Neural progenitor cell (in vitro differentiated cells): ENCODE data around the gene SIRT5.

Source experiments
- EZH2 ChIP-seq: fragments of 200-600 bp; sonication (generic); IDR thresholded peaks from 2 replicates; pipeline ENCODE4 v1.6.1; 2017; ENCODE audit warnings: antibody characterized with exemption, mild to moderate bottlenecking, moderate library complexity
- EZH2phosphoT487 ChIP-seq: fragments of 200-600 bp; sonication (generic); IDR thresholded peaks from 2 replicates; pipeline ENCODE4 v1.6.1; 2017; ENCODE audit warnings: antibody characterized with exemption
- TF ChIP-seq, protein P1 (sequence below): fragments of 200-600 bp; sonication (generic); IDR thresholded peaks from 2 replicates; pipeline ENCODE4 v1.5.1; 2017; ENCODE audit warnings: antibody characterized with exemption, mild to moderate bottlenecking

DNA sequence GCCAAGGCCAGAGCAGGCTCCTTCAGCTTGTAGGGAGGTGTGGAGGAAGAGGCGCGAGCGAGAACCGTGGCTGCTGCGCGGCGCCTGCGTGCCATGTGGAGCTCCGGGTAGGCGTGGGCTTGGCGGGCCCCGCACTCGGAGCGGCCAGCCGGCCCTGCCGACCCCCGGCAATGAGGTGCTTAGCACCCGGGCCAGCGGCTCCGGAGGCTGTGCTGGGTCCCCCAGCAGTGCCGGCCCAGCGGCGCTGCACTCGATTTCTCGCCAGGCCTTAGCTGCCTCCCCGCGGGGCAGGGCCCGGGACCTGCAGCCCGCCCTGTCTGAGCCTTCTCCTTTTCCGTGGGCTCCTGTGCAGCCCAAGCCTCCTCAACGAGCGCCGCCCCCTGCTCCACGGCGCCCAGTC lies 32.9 kb upstream of the SIRT5 start:
- TF ChIP-seq, protein P1, sequence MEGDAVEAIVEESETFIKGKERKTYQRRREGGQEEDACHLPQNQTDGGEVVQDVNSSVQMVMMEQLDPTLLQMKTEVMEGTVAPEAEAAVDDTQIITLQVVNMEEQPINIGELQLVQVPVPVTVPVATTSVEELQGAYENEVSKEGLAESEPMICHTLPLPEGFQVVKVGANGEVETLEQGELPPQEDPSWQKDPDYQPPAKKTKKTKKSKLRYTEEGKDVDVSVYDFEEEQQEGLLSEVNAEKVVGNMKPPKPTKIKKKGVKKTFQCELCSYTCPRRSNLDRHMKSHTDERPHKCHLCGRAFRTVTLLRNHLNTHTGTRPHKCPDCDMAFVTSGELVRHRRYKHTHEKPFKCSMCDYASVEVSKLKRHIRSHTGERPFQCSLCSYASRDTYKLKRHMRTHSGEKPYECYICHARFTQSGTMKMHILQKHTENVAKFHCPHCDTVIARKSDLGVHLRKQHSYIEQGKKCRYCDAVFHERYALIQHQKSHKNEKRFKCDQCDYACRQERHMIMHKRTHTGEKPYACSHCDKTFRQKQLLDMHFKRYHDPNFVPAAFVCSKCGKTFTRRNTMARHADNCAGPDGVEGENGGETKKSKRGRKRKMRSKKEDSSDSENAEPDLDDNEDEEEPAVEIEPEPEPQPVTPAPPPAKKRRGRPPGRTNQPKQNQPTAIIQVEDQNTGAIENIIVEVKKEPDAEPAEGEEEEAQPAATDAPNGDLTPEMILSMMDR = no peak
- no peak for TF ChIP-seq EZH2
- no peak for TF ChIP-seq EZH2phosphoT487
